HEK293T (cell line): Measurements from ENCODE around the gene CPED1.

Experiments
- ARNT ChIP-seq: fragments of 450-650 bp; IDR thresholded peaks from 2 replicates; pipeline ENCODE4 v1.6.1; 2017; ENCODE audit warnings: mild to moderate bottlenecking
- BHLHE40 ChIP-seq: fragments of 450-650 bp; IDR thresholded peaks from 2 replicates; pipeline ENCODE4 v1.6.1; 2016; ENCODE audit warnings: mild to moderate bottlenecking, moderate library complexity, borderline replicate concordance
- ELF4 ChIP-seq: fragments of 450-650 bp; IDR thresholded peaks from 2 replicates; pipeline ENCODE4 v1.6.1; 2017; ENCODE audit warnings: antibody characterized with exemption
- FOXA1 ChIP-seq: fragments of 450-650 bp; IDR thresholded peaks from 2 replicates; pipeline ENCODE4 v1.6.1; 2016; ENCODE audit warnings: mild to moderate bottlenecking
- FOXK2 ChIP-seq: fragments of 450-650 bp; IDR thresholded peaks from 2 replicates; pipeline ENCODE4 v1.6.1; 2016; ENCODE audit warnings: mild to moderate bottlenecking
- FOXM1 ChIP-seq: fragments of 450-650 bp; IDR thresholded peaks from 2 replicates; pipeline ENCODE4 v1.6.1; 2017; ENCODE audit warnings: mild to moderate bottlenecking, borderline replicate concordance
- L3MBTL2 ChIP-seq: fragments of 450-650 bp; conservative IDR thresholded peaks from 2 replicates; pipeline ENCODE4 v1.6.1; 2016; ENCODE audit warnings: mild to moderate bottlenecking
- NFRKB ChIP-seq: fragments of 450-650 bp; IDR thresholded peaks from 2 replicates; pipeline ENCODE4 v1.6.1; 2016; ENCODE audit warnings: mild to moderate bottlenecking, moderate library complexity
- PKNOX1 ChIP-seq: fragments of 450-650 bp; IDR thresholded peaks from 2 replicates; pipeline ENCODE4 v1.6.1; 2016
- SP1 ChIP-seq: fragments of 450-650 bp; IDR thresholded peaks from 2 replicates; pipeline ENCODE4 v1.6.1; 2017
- SUZ12 ChIP-seq: fragments of 450-650 bp; IDR thresholded peaks from 2 replicates; pipeline ENCODE4 v1.6.1; 2016; ENCODE audit warnings: mild to moderate bottlenecking
- ZNF384 ChIP-seq: fragments of 450-650 bp; IDR thresholded peaks from 2 replicates; pipeline ENCODE4 v1.6.1; 2016

- TF ChIP-seq FOXM1 (no peak), NFRKB (no peak), FOXK2 (no peak), SP1 (no peak), SUZ12 (no peak), BHLHE40 (no peak), FOXA1 (no peak), ELF4 (no peak), ARNT (no peak), L3MBTL2 (no peak), PKNOX1 (no peak), ZNF384 (no peak)
Measured at GRCh38 chr7:121198502-121198901, 210.0 kb downstream of the CPED1 start.
